ENCODE data around the gene ARHGEF16. TPM values are rescaled to one million over a fixed set of nuclear protein-coding genes. Genes with fewer than 3 reads are reported as not detected.

ARHGEF16 gene
- total RNA-seq, 1 donor from 2014 or later: 2.0 TPM

- H3K4me3 Mint-ChIP-seq (ENCODE audit: unreplicated experiment): no peak overlapping the region
- H3K27ac Mint-ChIP-seq (ENCODE audit: unreplicated experiment): no peak overlapping the region
- TF ChIP-seq CTCF (IDR thresholded peaks at IDR 0.05): no peak
- H3K9me3 Mint-ChIP-seq (ENCODE audit: low read depth): peaks cover 11% of the 10 kb centered on the region
- H3K4me1 Mint-ChIP-seq (ENCODE audit: low read depth): peaks cover 3% of the 10 kb centered on the region
- H3K36me3 Mint-ChIP-seq (ENCODE audit: low read depth): peaks cover 4% of the 10 kb centered on the region
- DNase-seq (ENCODE audit: low spot score): peak; percentile 86
- H3K27me3 Mint-ChIP-seq (ENCODE audit: low read depth): peaks cover 16% of the 10 kb centered on the region
Observed at GRCh38 chr1:3451994-3452865, 2.2 kb upstream of the ARHGEF16 start.

GRCh38 chr1:3452866-3453175 lies 1.6 kb upstream of the ARHGEF16 start:
- DNase-seq (ENCODE audit: low spot score): peak; percentile 69
- TF ChIP-seq CTCF (IDR thresholded peaks at IDR 0.05): no peak
- Mint-ChIP-seq H3K4me3 (ENCODE audit: unreplicated experiment) (no peak overlapping the region), H3K4me1 (ENCODE audit: low read depth) (peaks cover 9% of the 10 kb centered on the region), H3K27ac (ENCODE audit: unreplicated experiment) (no peak overlapping the region), H3K9me3 (ENCODE audit: low read depth) (peaks cover 5% of the 10 kb centered on the region), H3K36me3 (ENCODE audit: low read depth) (peaks cover 2% of the 10 kb centered on the region), H3K27me3 (ENCODE audit: low read depth) (peaks cover 16% of the 10 kb centered on the region)

GRCh38 chr1:3453203-3453761 lies 1.2 kb upstream of the ARHGEF16 start:
- Mint-ChIP-seq H3K27ac (ENCODE audit: unreplicated experiment) (no peak overlapping the region), H3K4me1 (ENCODE audit: low read depth) (peaks cover 14% of the 10 kb centered on the region)

GRCh38 chr1:3454811-3455618 lies 550 bp downstream of the ARHGEF16 start:
- no peaks in the 10 kb centered on the region for H3K36me3 Mint-ChIP-seq (ENCODE audit: low read depth)
- H3K27me3 Mint-ChIP-seq (ENCODE audit: low read depth): peaks cover 9% of the 10 kb centered on the region
- H3K4me3 Mint-ChIP-seq (ENCODE audit: unreplicated experiment): peak overlapping the region; percentile 56
- TF ChIP-seq CTCF (IDR thresholded peaks at IDR 0.05): no peak
- no peak overlapping the region for H3K27ac Mint-ChIP-seq (ENCODE audit: unreplicated experiment)
- peaks cover 31% of the 10 kb centered on the region for H3K4me1 Mint-ChIP-seq (ENCODE audit: low read depth)
- H3K9me3 Mint-ChIP-seq (ENCODE audit: low read depth): no peaks in the 10 kb centered on the region
- peak; percentile 68 for DNase-seq (ENCODE audit: low spot score)

More at GRCh38 chr1:3453203-3453761, 1.2 kb upstream of the ARHGEF16 start:
- Mint-ChIP-seq H3K9me3 (ENCODE audit: low read depth) (peaks cover under 1% of the 10 kb centered on the region), H3K36me3 (ENCODE audit: low read depth) (no peaks in the 10 kb centered on the region), H3K27me3 (ENCODE audit: low read depth) (peaks cover 16% of the 10 kb centered on the region), H3K4me3 (ENCODE audit: unreplicated experiment) (no peak overlapping the region)
- peak; percentile 92 for DNase-seq (ENCODE audit: low spot score)
- peak; percentile 92 for TF ChIP-seq CTCF (IDR thresholded peaks at IDR 0.05)
